Measurements from ENCODE around the gene GALNT2.

The GALNT2 gene

GRCh38 chr1:230306169-230306568 is 239.1 kb downstream of the GALNT2 start:
- DNase-seq = no peak
- intact Hi-C loops (cut with DNase I) = no loop called here

- intact Hi-C loops (cut with DNase I) = no loop called here
- no peak for DNase-seq
These were observed 240.2 kb downstream of the GALNT2 start for GRCh38 chr1:230307213-230307612.

GRCh38 chr1:230308039-230308438 is 241.0 kb downstream of the GALNT2 start:
- intact Hi-C loops (cut with DNase I) = no loop called here

GRCh38 chr1:230308821-230309220 is 241.8 kb downstream of the GALNT2 start:
- no peak for DNase-seq
- intact Hi-C loops (cut with DNase I) = no loop called here

More at GRCh38 chr1:230308039-230308438, 241.0 kb downstream of the GALNT2 start:
- peak in 2 of 42 donors; percentile 20 to 38 for DNase-seq

GRCh38 chr1:230309646-230310177 is 242.7 kb downstream of the GALNT2 start:
- peak in 1 of 42 donors; percentile 23 for DNase-seq
- intact Hi-C loops (cut with DNase I) = loop anchor here (10.0 kb wide), 1 partner anchor 645 kb away; no protein-coding TSS in a partner anchor

GRCh38 chr1:230310381-230311163 is 243.5 kb downstream of the GALNT2 start:
- peak; percentile 47 to 93 (median 82) for DNase-seq
- intact Hi-C loops (cut with DNase I) = loop anchor here (10.0 kb wide), 1 partner anchor 646 kb away; no protein-coding TSS in a partner anchor

GRCh38 chr1:230312676-230313075 is 245.6 kb downstream of the GALNT2 start:
- intact Hi-C loops (cut with DNase I) = loop anchor here (10.0 kb wide), 1 partner anchor 648 kb away; no protein-coding TSS in a partner anchor
- no peak for DNase-seq

GRCh38 chr1:230313453-230314141 is 246.6 kb downstream of the GALNT2 start:
- intact Hi-C loops (cut with DNase I) = loop anchor here (10.0 kb wide), 1 partner anchor 649 kb away; no protein-coding TSS in a partner anchor
- DNase-seq = no peak

GRCh38 chr1:230314142-230314470 is 247.1 kb downstream of the GALNT2 start:
- intact Hi-C loops (cut with DNase I) = loop anchor here (10.0 kb wide), 1 partner anchor 649 kb away; no protein-coding TSS in a partner anchor
- no peak for DNase-seq

- DNase-seq = no peak
- intact Hi-C loops (cut with DNase I) = loop anchor here (10.0 kb wide), 1 partner anchor 650 kb away; no protein-coding TSS in a partner anchor
These were observed 248.1 kb downstream of the GALNT2 start for GRCh38 chr1:230315099-230315498.

GRCh38 chr1:230316864-230317745 is 250.1 kb downstream of the GALNT2 start:
- intact Hi-C loops (cut with DNase I) = loop anchor here (10.0 kb wide), 1 partner anchor 652 kb away; no protein-coding TSS in a partner anchor
- DNase-seq = peak in 1 of 42 donors; percentile 31

GRCh38 chr1:230317823-230318819 is 251.1 kb downstream of the GALNT2 start:
- DNase-seq = peak in 1 of 42 donors; percentile 35
- intact Hi-C loops (cut with DNase I) = loop anchor here (10.0 kb wide), 1 partner anchor 653 kb away; no protein-coding TSS in a partner anchor

- intact Hi-C loops (cut with DNase I) = loop anchor here (10.0 kb wide), 1 partner anchor 654 kb away; no protein-coding TSS in a partner anchor
- peak in 1 of 42 donors; percentile 23 for DNase-seq
These were observed 252.1 kb downstream of the GALNT2 start for GRCh38 chr1:230319014-230319747.

GRCh38 chr1:230320804-230321203 is 253.8 kb downstream of the GALNT2 start:
- intact Hi-C loops (cut with DNase I) = no loop called here
- peak in 26 of 42 donors; percentile 24 to 86 (median 60) for DNase-seq

GRCh38 chr1:230321341-230321740 is 254.3 kb downstream of the GALNT2 start:
- peak in 1 of 42 donors; percentile 34 for DNase-seq
- intact Hi-C loops (cut with DNase I) = no loop called here

- intact Hi-C loops (cut with DNase I) = no loop called here
- DNase-seq = peak in 2 of 42 donors; percentile 20 to 33
These were observed 254.8 kb downstream of the GALNT2 start for GRCh38 chr1:230321741-230322420.
